Measurements from ENCODE around the gene NCAPD2.

- no peak for TF ChIP-seq CTCF (IDR thresholded peaks at IDR 0.05)
- peak in 1 of 2 donors; percentile 74 for TF ChIP-seq POLR2A (IDR thresholded peaks at IDR 0.05)
Measured at GRCh38 chr12:6532051-6532926, 38.4 kb downstream of the NCAPD2 start.
